Tibial nerve (tissue), 4 donors: ENCODE results near the gene C9orf72.

Experiments used
- CTCF ChIP-seq, 5 experiments: fragments of 200-600 bp in 3 of 5; fragments of 450-650 bp in 2 of 5; sonication (generic) in 3 of 5; IDR thresholded peaks; one replicate each; pipeline ENCODE4 v1.5.1; 2016 to 2019; ENCODE audit warnings: antibody characterized with exemption in 5 of 5, mild to moderate bottlenecking in 3 of 5, moderate library complexity in 2 of 5
- EP300 ChIP-seq, 2 donors: sonication (generic); formaldehyde crosslinking; IDR thresholded peaks; one replicate each; pipeline ENCODE4 v1.6.1; 2017; ENCODE audit warnings: antibody characterized with exemption in 2 of 2, mild to moderate bottlenecking in 1 of 2
- POLR2A ChIP-seq, 2 donors: fragments of 450-650 bp; IDR thresholded peaks; one replicate each; pipeline ENCODE4 v1.6.1; 2017; ENCODE audit warnings: antibody characterized with exemption in 2 of 2, mild to moderate bottlenecking in 2 of 2, moderate library complexity in 2 of 2

- TF ChIP-seq CTCF (IDR thresholded peaks at IDR 0.05), result no peak
- peak; percentile 53 to 91 for TF ChIP-seq POLR2A (IDR thresholded peaks at IDR 0.05)
- TF ChIP-seq EP300 (IDR thresholded peaks at IDR 0.05), result peak; percentile 98 to 99
Measured at GRCh38 chr9:27573634-27574590, 631 bp upstream of the C9orf72 start.
